MM.1S (cell line): Measurements from ENCODE around the gene LIN37.

ENCODE experiments used
- DNase-seq: peaks from one replicate; pipeline ENCODE4 v3.0.0-alpha.2; 2015
- H2AFZ ChIP-seq: fragments of 300-600 bp; sonication (generic); 2 replicates; pipeline ENCODE4 v1.6.0; 2016; ENCODE audit warnings: antibody characterized with exemption, low read length
- H3F3A ChIP-seq: fragments of 300-600 bp; sonication (generic); 2 replicates; pipeline ENCODE4 v1.6.1; 2016; ENCODE audit warnings: mild to moderate bottlenecking, antibody characterized with exemption, low read length, moderate library complexity, mixed read lengths; ENCODE audit not compliant: insufficient read depth
- H3K27ac ChIP-seq: fragments of 300-600 bp; sonication (generic); 2 replicates; pipeline ENCODE4 v1.5.1; 2016; ENCODE audit warnings: mild to moderate bottlenecking, low read length
- H3K27me3 ChIP-seq: fragments of 300-600 bp; sonication (generic); replicated peaks from 2 replicates; pipeline ENCODE4 v1.6.0; 2016; ENCODE audit warnings: low read length; ENCODE audit not compliant: insufficient read depth
- H3K36me3 ChIP-seq: fragments of 300-600 bp; sonication (generic); replicated peaks from 2 replicates; pipeline ENCODE4 v1.6.1; 2016; ENCODE audit warnings: mild to moderate bottlenecking, low read length, mixed read lengths; ENCODE audit not compliant: insufficient read depth
- H3K4me1 ChIP-seq: fragments of 300-600 bp; sonication (generic); 2 replicates; pipeline ENCODE4 v1.6.1; 2016; ENCODE audit warnings: low read length, mixed read lengths
- H3K4me2 ChIP-seq: fragments of 300-600 bp; sonication (generic); 2 replicates; pipeline ENCODE4 v1.6.0; 2016; ENCODE audit warnings: low read depth, low read length
- H3K4me3 ChIP-seq: fragments of 300-600 bp; sonication (generic); 2 replicates; pipeline ENCODE4 v1.5.1; 2016; ENCODE audit warnings: low read length, mixed read lengths
- H3K79me2 ChIP-seq: fragments of 300-600 bp; sonication (generic); 2 replicates; pipeline ENCODE4 v1.6.1; 2016; ENCODE audit warnings: mixed run types, low read length, mixed read lengths
- H3K9ac ChIP-seq: fragments of 300-600 bp; sonication (generic); 2 replicates; pipeline ENCODE4 v1.6.1; 2016; ENCODE audit warnings: low read length, mixed read lengths
- H3K9me2 ChIP-seq: fragments of 300-600 bp; sonication (generic); replicated peaks from 2 replicates; pipeline ENCODE4 v1.6.1; 2016; ENCODE audit warnings: mild to moderate bottlenecking, low read length, mixed read lengths; ENCODE audit not compliant: insufficient read depth
- H3K9me3 ChIP-seq: fragments of 300-600 bp; sonication (generic); replicated peaks from 2 replicates; pipeline ENCODE4 v1.6.1; 2016; ENCODE audit warnings: mild to moderate bottlenecking, low read length, mixed read lengths; ENCODE audit not compliant: insufficient read depth
- H4K20me1 ChIP-seq: fragments of 300-600 bp; sonication (generic); 2 replicates; pipeline ENCODE4 v1.6.1; 2016; ENCODE audit warnings: mild to moderate bottlenecking, low read length, moderate library complexity, mixed read lengths; ENCODE audit not compliant: insufficient read depth
- CTCF ChIP-seq: fragments of 300-600 bp; sonication (generic); IDR thresholded peaks from 2 replicates; pipeline ENCODE4 v1.5.1; 2016; ENCODE audit warnings: antibody characterized with exemption, low read length, mixed read lengths
- EZH2 ChIP-seq: fragments of 300-600 bp; sonication (generic); optimal IDR thresholded peaks from 2 replicates; pipeline ENCODE3; 2017; ENCODE audit warnings: low read depth, mild to moderate bottlenecking, antibody characterized with exemption, low read length, mixed read lengths
- EZH2phosphoT487 ChIP-seq: fragments of 300-600 bp; sonication (generic); IDR thresholded peaks from 2 replicates; pipeline ENCODE4 v1.6.1; 2018; ENCODE audit warnings: antibody characterized with exemption, low read length

The LIN37 gene

GRCh38 chr19:35719402-35720162 is 28.8 kb upstream of the LIN37 start:
- Histone ChIP-seq H3K9me2 (no peaks in the 10 kb centered on the region), H3F3A (peaks cover 7% of the 10 kb centered on the region; the same call in 1 of the 2 replicates), H3K4me1 (peaks cover 9% of the 10 kb centered on the region; the same call in 1 of the 2 replicates), H3K4me2 (peak overlapping the region; percentile 83; the same call in 1 of the 2 replicates), H3K9ac (peak overlapping the region; percentile 78; the same call in 1 of the 2 replicates), H3K79me2 (peaks cover 40% of the 10 kb centered on the region), H3K9me3 (no peaks in the 10 kb centered on the region), H3K4me3 (no peak overlapping the region), H3K36me3 (no peaks in the 10 kb centered on the region), H3K27ac (no peak overlapping the region), H3K27me3 (peaks cover 1% of the 10 kb centered on the region; the same call in 1 of the 2 replicates), H4K20me1 (no peaks in the 10 kb centered on the region), H2AFZ (no peak overlapping the region)
- TF ChIP-seq EZH2phosphoT487, result no peak
- TF ChIP-seq CTCF, result no peak
- TF ChIP-seq EZH2, result no peak
- no peak for DNase-seq

- Histone ChIP-seq H2AFZ (no peak overlapping the region), H3F3A (peaks cover 7% of the 10 kb centered on the region; the same call in 1 of the 2 replicates), H3K4me1 (peaks cover 9% of the 10 kb centered on the region; the same call in 1 of the 2 replicates), H3K4me2 (no peak overlapping the region), H3K36me3 (no peaks in the 10 kb centered on the region), H3K9ac (no peak overlapping the region), H3K9me2 (no peaks in the 10 kb centered on the region), H3K27me3 (no peaks in the 10 kb centered on the region), H3K79me2 (peaks cover 40% of the 10 kb centered on the region), H3K4me3 (no peak overlapping the region), H3K27ac (no peak overlapping the region), H3K9me3 (no peaks in the 10 kb centered on the region), H4K20me1 (no peaks in the 10 kb centered on the region)
- no peak for DNase-seq
- TF ChIP-seq EZH2 (no peak), EZH2phosphoT487 (no peak), CTCF (no peak)
These were observed 28.2 kb upstream of the LIN37 start for GRCh38 chr19:35720163-35720524.

GRCh38 chr19:35720648-35721047 is 27.7 kb upstream of the LIN37 start:
- H3K4me3 ChIP-seq, result no peak overlapping the region
- peaks cover 9% of the 10 kb centered on the region; the same call in 1 of the 2 replicates for H3K4me1 ChIP-seq
- H4K20me1 ChIP-seq, result no peaks in the 10 kb centered on the region
- H3K36me3 ChIP-seq, result 0 out of 2 replicates have a peak, but pooled peaks cover under 1% of the 10 kb centered on the region
- H3K27me3 ChIP-seq, result no peaks in the 10 kb centered on the region
- no peak overlapping the region for H3K4me2 ChIP-seq
- TF ChIP-seq EZH2 (no peak), CTCF (no peak), EZH2phosphoT487 (no peak)
- peaks cover 40% of the 10 kb centered on the region for H3K79me2 ChIP-seq
- H3K9ac ChIP-seq, result no peak overlapping the region
- no peaks in the 10 kb centered on the region for H3K9me3 ChIP-seq
- DNase-seq, result no peak
- no peaks in the 10 kb centered on the region for H3K9me2 ChIP-seq
- H3F3A ChIP-seq, result peaks cover 7% of the 10 kb centered on the region; the same call in 1 of the 2 replicates
- no peak overlapping the region for H2AFZ ChIP-seq
- H3K27ac ChIP-seq, result no peak overlapping the region
